ENCODE measurements around the gene GABBR2. TPM values are rescaled to one million over a fixed set of nuclear protein-coding genes. Genes with fewer than 3 reads are reported as not detected.

Gene GABBR2
- total and polyA plus RNA-seq, 9 of the 15 experiments (the other 6 are each of a cell fraction or from before 2014, with no cell fraction given) = 0.15 to 1.9 (median 0.32) TPM

DNA sequence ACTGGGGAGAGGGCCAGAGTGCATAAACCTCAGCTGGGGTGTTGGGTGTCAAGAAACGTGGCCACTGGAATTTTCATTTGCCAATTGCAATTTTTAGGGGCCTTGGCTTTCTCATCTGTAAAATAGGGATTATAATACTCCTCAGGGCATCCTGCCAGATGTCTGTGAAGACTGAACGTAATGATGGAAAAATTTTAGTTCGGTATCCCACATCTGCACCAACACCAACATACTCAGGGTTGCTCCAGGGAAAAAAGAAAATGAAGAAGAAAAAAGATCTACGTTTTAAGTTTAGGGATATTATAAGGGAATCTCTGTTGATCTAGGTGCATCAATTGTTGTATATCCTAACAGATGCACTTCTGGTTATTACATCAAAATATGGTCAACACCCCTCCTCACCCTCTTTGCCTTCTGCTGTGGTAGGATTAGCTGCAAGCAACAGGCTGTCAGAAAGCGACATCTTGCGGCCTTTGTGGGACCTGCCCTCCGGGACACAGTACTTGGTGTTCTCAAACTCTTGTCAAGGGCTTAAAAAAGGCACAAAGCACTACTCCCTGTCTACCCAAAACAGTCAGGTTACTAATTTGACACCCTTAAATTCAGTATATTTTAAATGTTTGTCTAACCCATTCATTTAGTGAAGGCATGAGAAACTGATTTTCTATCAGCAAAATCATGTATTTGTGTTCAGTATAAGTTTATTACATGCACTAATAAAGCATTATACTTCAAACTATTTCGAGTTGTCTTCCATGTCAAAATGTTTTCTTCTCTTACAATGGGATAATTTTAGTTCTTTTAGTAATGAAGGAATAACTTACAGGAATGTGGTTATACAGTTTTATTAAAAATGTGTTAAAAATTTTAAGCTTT lies 445.0 kb downstream of the GABBR2 start (continued):
- TF ChIP-seq, protein P1, sequence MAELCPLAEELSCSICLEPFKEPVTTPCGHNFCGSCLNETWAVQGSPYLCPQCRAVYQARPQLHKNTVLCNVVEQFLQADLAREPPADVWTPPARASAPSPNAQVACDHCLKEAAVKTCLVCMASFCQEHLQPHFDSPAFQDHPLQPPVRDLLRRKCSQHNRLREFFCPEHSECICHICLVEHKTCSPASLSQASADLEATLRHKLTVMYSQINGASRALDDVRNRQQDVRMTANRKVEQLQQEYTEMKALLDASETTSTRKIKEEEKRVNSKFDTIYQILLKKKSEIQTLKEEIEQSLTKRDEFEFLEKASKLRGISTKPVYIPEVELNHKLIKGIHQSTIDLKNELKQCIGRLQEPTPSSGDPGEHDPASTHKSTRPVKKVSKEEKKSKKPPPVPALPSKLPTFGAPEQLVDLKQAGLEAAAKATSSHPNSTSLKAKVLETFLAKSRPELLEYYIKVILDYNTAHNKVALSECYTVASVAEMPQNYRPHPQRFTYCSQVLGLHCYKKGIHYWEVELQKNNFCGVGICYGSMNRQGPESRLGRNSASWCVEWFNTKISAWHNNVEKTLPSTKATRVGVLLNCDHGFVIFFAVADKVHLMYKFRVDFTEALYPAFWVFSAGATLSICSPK (IDR thresholded peaks at IDR 0.05; ENCODE audit: borderline replicate concordance) = no peak
- TF ChIP-seq ZNF717 (CRISPR knock-in tag; IDR thresholded peaks at IDR 0.05) = no peak
- no peak for TF ChIP-seq NEUROD1 (IDR thresholded peaks at IDR 0.05; ENCODE audit: borderline replicate concordance, low read depth, low read length, partially characterized antibody)
- no peak for TF ChIP-seq KLF13 (tag; IDR thresholded peaks at IDR 0.05; ENCODE audit: borderline replicate concordance, low read depth)
- TF ChIP-seq, protein P2, sequence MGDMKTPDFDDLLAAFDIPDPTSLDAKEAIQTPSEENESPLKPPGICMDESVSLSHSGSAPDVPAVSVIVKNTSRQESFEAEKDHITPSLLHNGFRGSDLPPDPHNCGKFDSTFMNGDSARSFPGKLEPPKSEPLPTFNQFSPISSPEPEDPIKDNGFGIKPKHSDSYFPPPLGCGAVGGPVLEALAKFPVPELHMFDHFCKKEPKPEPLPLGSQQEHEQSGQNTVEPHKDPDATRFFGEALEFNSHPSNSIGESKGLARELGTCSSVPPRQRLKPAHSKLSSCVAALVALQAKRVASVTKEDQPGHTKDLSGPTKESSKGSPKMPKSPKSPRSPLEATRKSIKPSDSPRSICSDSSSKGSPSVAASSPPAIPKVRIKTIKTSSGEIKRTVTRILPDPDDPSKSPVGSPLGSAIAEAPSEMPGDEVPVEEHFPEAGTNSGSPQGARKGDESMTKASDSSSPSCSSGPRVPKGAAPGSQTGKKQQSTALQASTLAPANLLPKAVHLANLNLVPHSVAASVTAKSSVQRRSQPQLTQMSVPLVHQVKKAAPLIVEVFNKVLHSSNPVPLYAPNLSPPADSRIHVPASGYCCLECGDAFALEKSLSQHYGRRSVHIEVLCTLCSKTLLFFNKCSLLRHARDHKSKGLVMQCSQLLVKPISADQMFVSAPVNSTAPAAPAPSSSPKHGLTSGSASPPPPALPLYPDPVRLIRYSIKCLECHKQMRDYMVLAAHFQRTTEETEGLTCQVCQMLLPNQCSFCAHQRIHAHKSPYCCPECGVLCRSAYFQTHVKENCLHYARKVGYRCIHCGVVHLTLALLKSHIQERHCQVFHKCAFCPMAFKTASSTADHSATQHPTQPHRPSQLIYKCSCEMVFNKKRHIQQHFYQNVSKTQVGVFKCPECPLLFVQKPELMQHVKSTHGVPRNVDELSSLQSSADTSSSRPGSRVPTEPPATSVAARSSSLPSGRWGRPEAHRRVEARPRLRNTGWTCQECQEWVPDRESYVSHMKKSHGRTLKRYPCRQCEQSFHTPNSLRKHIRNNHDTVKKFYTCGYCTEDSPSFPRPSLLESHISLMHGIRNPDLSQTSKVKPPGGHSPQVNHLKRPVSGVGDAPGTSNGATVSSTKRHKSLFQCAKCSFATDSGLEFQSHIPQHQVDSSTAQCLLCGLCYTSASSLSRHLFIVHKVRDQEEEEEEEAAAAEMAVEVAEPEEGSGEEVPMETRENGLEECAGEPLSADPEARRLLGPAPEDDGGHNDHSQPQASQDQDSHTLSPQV (IDR thresholded peaks at IDR 0.05) = peak; percentile 49; the same call in 1 of the 2 replicates
- TF ChIP-seq NFATC3 (IDR thresholded peaks at IDR 0.05) = peak; percentile 32; the same call in 1 of the 2 replicates
- no peak for TF ChIP-seq ZNF589 (CRISPR knock-in tag; IDR thresholded peaks at IDR 0.05; ENCODE audit: low read depth)
- peak; percentile 35; the same call in 1 of the 2 replicates for TF ChIP-seq TEAD4 (IDR thresholded peaks at IDR 0.05; ENCODE audit: low read length)
- no peak for TF ChIP-seq TEAD4 (CRISPR knock-in tag; IDR thresholded peaks at IDR 0.05; ENCODE audit: borderline replicate concordance)
- 0 out of 4 replicates have a peak, but pooled peaks of 1 of the 2 experiments have one; percentile 52 for TF ChIP-seq ARNT (IDR thresholded peaks at IDR 0.05)
- TF ChIP-seq ZNF431 (CRISPR knock-in tag; IDR thresholded peaks at IDR 0.05) = no peak
- TF ChIP-seq MBD2 (IDR thresholded peaks at IDR 0.05; ENCODE audit: borderline replicate concordance, low read depth) = no peak
- TF ChIP-seq, protein P3, sequence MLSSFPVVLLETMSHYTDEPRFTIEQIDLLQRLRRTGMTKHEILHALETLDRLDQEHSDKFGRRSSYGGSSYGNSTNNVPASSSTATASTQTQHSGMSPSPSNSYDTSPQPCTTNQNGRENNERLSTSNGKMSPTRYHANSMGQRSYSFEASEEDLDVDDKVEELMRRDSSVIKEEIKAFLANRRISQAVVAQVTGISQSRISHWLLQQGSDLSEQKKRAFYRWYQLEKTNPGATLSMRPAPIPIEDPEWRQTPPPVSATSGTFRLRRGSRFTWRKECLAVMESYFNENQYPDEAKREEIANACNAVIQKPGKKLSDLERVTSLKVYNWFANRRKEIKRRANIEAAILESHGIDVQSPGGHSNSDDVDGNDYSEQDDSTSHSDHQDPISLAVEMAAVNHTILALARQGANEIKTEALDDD (IDR thresholded peaks at IDR 0.05) = no peak
- no peak for TF ChIP-seq SIX5 (IDR thresholded peaks at IDR 0.05; ENCODE audit: borderline replicate concordance in 1 of 2, insufficient read depth in 1 of 2, low read depth in 1 of 2, low read length in 2 of 2)
- TF ChIP-seq RAD21 (CRISPR knock-in tag; conservative IDR thresholded peaks at IDR 0.05 in 1 of 2, IDR thresholded peaks at IDR 0.05 in 1 of 2) = peak; percentile 98 to 99
- TF ChIP-seq ASH1L (IDR thresholded peaks at IDR 0.05; ENCODE audit: borderline replicate concordance, low read depth, partially characterized antibody) = peak; percentile 11
- TF ChIP-seq, protein P4, sequence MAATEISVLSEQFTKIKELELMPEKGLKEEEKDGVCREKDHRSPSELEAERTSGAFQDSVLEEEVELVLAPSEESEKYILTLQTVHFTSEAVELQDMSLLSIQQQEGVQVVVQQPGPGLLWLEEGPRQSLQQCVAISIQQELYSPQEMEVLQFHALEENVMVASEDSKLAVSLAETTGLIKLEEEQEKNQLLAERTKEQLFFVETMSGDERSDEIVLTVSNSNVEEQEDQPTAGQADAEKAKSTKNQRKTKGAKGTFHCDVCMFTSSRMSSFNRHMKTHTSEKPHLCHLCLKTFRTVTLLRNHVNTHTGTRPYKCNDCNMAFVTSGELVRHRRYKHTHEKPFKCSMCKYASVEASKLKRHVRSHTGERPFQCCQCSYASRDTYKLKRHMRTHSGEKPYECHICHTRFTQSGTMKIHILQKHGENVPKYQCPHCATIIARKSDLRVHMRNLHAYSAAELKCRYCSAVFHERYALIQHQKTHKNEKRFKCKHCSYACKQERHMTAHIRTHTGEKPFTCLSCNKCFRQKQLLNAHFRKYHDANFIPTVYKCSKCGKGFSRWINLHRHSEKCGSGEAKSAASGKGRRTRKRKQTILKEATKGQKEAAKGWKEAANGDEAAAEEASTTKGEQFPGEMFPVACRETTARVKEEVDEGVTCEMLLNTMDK (IDR thresholded peaks at IDR 0.05; ENCODE audit: borderline replicate concordance, insufficient read depth, low read depth, low read length, poor library complexity, severe bottlenecking) = no peak

Data from K562 (cell line).